HG03060 (cell line): Measurements from ENCODE around the gene IL17RD.
A peak's percentile ranks its signal among the peaks of the same experiment; 100 is the strongest.

Experiments
- ATAC-seq: cut with Tn5 transposase; IDR thresholded peaks from one replicate; pipeline ENCODE4 v1.9.1; 2021; ENCODE audit warnings: low read depth, moderate number of reproducible peaks; ENCODE audit not compliant: unreplicated experiment

Gene IL17RD

DNA sequence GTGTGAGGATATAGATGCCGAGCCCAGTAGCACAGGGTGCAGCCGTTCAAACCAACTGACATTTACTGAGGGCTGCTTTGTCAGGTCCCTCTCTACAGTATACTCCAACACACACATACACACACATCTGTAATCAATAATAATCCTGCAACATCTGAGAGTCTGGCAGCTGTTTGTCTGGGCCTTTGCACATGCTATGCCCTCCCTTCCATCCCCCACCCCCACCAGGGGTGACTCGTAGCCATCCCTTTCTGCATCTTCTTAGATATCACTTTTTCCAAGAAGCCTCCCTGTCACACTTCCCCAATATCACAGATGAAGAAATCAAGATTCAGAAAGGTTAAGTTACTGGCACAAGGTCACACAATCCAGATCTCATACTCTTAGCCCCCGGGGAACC, 91.0 kb downstream of the IL17RD start:
- ATAC-seq: no peak

DNA sequence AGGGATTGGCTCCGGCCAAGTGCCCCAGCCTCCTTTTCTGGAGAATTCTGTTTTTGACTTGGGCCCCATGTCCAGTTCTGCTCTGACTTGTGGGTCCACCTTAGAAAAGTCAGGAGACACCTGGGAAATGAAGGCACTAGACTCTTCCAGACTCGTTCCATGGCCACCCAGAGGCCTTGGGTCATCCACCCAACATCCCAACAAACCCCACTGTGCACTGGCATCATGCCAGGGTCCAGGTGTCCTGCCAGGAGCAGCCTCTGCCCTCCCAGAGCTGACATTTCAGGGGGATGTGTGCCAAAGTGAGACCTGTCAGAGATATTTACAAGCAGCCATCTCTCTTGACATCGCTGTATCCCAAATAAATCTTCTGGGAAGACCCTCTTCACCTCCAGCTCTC, 91.5 kb downstream of the IL17RD start:
- ATAC-seq: no peak

DNA sequence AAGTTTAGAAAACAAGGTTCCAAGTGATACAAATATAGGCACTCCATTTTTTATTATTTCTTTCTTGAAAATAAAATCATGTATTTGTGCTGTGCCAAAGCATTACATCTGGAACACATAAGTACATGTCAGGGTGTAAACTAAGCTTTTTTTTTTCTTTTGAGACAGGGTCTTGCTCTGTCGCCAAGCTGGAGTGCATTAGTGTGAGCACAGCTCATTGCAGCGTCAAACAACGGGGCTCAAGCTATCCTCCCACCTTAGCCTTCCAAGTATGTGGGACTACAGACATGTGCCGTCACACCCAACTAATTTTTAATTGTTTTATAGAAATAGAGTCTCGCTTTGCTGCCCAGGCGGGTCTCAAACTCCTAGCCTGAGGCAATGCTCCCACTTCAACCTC, 95.7 kb downstream of the IL17RD start:
- ATAC-seq: no peak

DNA sequence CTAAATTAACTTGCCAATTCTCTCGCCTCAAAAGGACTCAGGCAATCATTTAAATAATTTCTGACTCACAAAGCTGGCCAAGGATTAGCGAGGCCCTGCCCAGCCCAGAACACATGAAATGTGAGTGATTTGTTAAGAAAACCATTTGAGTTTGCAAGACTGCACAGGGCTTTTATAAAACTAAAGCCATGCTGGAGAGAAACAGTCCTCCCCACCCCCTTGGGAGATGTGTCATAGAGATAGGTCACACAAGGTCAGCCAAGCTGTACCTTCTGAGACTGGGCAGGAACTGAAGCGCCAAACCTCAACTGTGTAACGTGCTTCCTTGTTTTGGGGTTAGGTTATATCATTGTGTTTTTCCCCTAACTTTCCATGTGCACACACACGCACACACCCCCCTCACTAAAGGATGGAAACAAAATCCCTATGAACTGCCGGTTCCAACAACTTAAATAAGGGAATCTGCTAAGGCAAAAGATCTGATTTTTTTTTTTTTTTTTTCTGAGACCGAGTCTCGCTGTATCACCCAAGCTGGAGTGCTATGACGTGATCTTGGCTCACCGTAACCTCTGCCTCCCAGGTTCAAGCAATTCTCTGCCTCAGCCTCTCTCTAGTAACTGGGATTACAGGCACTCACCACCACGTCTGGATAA, 96.6 kb downstream of the IL17RD start:
- ATAC-seq: peak; percentile 98

DNA sequence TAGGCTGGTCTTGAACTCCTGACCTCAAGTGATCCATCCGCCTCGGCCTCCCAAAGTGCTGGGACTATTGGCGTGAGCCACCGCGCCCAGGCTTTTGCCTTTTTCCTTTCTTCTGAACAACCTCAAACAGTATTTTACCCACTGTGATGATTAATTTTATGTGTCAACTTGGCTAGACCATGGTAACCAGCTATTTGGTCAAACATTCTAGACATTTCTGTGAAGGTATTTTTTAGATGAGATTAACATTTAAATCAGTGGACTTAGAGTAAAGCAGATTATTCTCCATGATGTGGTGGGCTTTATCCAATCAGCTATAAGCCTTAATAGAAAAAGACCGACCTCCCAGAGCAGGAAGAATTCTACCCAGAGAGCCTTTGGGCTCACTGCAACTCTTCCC, 98.7 kb downstream of the IL17RD start:
- ATAC-seq: no peak

DNA sequence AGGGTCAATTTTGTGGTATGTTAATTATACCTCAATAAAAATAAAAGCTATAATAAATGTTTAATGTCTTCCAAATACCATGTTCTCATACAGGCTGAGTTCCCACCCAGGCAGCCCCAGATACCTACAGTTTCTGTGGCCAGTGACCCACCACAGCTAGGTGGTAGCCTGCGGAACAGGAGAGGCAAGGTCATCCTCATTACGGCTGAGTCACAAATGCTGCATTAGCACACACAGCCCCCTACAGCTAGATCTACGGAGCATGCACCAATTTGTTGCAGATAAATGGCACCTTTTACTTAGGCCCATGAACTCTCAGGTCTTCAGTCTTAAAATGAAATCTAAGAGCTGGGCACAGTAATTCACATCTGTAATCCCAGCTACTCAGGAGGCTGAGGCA, 99.6 kb downstream of the IL17RD start:
- no peak for ATAC-seq

DNA sequence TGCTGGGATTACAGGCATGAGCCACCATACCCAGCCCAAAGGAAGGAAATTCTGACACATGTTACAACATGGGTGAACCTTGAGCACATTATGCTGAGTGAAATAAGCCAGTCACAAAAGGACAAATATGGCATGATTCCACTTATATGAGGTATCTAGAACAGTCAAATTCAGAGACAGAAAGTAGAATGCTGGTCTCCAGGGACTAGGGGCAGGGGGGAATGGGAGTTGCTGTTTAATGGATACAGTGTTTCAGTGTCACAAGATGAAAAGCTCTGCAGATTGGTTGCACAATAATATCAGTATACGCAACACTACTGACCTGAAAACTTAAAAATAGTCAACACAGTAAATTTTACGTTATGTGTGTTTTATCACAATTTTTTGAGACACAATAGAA, 100.6 kb downstream of the IL17RD start:
- no peak for ATAC-seq

DNA sequence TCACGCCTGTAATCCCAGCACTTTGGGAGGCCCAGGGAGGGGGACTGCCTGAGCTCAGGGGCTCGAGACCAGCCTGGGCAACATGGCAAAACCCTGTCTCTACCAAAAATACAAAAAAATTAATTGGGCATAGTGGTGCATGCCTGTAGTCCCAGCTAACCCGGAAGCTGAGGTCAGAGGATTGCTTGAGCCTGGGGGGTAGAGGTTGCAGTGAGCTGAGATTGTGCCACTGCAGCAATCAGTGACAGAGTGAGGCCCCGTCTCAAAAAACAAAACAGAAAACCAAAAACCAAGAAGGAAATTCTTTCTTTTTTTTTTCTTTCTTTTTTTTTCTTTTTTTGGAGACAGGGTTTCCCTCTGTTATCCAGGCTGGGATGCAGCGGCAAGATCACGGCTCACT, 101.2 kb downstream of the IL17RD start:
- no peak for ATAC-seq

DNA sequence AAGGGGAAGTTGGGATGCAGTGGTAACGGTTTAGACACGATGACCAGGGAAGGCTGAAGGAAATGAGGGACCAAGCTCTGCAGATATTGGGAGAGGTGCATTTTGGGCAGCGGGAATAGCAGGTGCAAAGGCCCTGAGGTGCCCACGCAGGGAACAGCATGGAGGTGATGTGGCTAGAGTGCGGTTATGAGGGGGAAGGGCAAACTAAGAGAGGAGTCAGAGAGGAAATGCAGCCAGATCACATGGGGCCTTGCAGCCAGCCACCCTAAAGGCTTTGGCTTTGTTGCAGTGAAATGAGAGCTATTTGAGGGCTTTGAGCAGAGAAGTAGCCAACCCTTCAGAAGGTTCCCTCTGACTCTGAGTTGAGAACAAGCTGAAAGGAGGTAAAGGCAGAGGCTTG, 102.1 kb downstream of the IL17RD start:
- no peak for ATAC-seq

DNA sequence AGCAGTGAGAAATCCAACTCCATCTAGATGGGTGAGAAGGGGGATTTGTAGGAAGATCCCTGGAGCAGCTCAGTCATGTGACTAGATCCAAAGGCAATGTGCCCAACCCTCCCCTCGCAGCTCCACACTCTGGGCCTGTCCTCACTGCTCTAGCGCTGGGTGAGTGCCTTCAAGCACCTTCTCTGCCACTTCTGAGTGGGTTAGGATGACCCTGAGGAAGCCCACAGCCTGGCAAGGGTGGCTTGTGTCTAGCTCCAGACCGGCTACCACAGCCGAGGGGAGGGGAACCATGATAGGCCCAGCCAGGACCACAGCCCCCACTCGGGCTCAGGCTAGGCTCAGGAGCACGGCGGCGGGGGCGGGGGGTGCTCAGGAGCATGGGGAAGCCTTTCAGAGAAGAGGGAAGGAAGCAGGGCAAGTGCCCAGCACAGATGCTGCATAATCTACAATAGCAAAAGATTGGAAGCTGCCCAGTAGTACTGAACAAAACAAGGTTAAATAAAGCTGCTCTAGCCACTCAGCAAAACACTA, 103.0 kb downstream of the IL17RD start:
- no peak for ATAC-seq

DNA sequence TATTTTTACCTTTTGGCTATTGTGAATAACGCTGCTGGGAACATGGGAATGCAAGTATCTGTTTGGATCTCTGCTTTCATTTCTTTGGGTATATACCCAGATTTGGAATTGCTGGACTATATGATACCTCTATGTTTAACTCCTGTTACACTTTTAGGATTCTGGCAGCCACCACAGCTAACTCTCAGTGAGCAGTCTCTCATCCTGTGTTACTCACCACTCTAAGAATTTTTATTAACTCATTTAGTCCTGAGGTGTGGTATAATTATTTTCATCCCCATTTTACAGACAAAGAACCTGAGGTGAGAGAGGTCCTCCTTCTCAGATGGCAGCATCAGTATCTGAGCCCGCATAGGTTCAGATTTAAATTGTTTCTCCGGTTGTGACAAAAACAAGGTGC, 103.6 kb downstream of the IL17RD start:
- ATAC-seq: no peak

DNA sequence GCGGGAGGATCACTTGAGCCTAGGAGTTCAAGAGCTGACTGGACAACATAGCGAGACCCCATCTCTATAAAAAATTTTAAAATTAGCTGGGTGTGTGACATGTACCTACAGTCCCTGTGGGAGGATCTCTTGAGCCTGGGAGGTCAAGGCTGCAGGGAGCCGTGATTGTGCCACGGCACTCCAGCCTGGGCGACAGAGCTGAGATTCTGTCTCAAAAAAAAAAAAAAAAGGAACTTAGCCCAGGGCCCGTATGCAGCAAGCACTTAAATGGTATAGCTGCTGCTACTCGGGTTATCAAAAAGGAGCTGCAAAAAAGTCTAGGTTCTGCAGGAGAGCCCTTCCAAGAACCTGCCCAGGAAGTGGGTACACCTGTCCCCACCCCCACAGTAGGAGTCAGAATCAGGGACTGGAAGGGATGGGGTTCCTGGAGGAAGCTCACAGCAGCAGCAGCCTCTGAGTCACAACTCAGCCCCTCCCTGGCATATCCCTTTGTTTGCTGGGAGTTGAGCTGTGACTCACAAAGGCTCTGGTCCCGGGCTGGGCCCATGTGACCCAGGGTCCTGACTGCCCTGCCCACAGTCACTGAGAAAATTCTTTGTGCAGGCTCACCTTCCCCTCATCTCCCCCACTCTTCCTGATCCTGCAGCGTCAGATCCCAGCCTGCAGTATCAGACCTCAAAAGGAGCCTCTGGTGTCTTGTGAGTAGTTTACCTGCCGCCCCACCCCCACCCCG, 104.9 kb downstream of the IL17RD start, which contains the start of gene SPATA12:
SPATA12 (plus strand) TSS at position 576 of the 733 bp plus-strand sequence. CDS start 13,031 bp downstream, outside the sequence.
- ATAC-seq: no peak

DNA sequence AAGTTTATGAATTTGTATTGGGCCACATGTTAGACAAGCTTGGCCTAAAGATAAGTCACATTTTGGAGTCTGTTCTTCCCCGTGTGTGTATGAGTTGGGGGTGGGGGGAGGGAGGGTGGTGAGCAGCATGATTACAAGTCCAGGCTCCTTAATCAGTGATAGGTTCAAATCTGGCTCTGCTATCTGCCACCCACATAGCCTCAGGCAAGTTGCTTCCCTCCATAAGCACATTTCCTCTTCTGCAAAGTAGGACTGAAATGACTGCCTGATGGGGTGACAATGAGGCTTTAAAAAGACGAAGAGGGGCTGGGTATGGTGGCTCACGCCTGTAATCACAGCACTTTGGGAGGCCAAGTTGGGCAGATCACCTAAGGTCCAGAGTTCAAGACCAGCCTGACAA, 105.7 kb downstream of the IL17RD start:
- no peak for ATAC-seq

DNA sequence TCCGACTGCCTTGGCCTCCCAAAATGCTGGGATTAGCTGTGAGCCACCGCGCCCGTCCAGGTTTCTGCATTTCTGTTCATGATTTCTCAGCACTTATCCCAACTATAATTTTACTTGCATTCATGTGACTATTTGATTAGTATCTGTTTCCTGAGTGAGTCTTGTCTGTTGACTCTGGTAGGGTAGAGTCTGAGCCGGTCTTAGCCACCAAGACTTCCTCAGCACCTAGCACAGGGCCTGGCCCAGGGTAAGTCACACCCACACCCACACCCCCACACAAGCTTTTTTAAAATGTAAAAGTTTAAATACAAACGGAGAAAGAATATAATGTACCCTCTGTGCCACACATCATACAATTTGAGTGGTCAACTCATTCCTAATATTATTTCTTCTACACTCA, 107.8 kb downstream of the IL17RD start:
- no peak for ATAC-seq

DNA sequence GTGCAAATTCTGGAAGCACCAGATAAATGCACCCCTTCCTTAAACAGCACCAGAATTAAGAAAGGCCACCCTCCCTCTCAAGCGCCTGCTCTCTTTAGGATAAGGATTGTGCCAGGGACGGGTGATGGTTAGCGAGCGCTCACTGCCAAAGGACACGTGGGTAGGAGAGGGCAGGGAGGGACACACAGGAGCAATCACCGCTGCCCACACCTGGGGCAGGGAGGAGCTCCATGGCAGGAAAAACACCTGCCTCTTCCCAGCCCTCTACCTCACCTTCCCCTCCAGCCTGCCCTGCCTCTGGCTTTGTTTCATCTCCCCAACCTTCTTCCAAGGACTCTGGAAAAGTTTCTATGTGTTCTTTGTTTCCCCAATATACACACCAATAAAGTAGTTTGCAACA, 112.0 kb downstream of the IL17RD start:
- no peak for ATAC-seq

DNA sequence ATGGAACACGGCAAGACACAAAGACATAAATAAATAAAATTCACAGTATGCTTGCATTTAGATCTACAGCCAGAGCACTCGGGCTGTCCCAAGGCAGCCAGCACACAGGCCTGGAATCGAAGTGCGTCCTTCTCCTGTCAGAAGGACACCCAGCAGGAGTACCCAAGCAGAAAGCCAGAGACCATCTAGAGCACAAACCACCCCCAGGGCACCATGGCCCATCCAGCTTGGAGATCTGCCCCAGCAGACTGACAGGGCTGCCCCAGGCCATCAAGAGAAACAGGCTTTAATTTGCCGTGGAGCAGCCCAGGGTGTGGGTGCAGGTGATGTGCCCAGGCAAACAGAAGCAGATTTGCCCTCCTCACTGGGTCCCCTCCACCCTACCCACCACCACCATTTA, 112.5 kb downstream of the IL17RD start:
- ATAC-seq: no peak

DNA sequence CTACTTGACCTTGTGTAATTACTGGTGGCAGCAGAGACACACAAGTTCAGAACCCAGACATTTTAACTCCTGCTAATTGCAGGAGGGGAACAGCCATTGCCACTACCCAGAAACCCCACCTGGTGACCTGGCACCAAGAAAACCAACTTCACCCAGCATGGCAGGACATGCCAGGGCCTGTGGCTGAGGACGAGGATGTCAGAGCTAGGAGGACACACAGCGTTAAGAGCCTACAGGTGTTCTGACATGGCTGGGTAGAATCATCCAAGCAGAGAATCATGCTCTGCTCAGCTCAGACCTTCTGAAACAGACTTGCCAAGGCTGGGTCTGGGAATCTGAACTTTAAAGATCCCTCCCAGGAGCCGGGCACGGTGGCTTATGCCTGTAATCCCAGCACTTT, 116.4 kb downstream of the IL17RD start:
- ATAC-seq: no peak

DNA sequence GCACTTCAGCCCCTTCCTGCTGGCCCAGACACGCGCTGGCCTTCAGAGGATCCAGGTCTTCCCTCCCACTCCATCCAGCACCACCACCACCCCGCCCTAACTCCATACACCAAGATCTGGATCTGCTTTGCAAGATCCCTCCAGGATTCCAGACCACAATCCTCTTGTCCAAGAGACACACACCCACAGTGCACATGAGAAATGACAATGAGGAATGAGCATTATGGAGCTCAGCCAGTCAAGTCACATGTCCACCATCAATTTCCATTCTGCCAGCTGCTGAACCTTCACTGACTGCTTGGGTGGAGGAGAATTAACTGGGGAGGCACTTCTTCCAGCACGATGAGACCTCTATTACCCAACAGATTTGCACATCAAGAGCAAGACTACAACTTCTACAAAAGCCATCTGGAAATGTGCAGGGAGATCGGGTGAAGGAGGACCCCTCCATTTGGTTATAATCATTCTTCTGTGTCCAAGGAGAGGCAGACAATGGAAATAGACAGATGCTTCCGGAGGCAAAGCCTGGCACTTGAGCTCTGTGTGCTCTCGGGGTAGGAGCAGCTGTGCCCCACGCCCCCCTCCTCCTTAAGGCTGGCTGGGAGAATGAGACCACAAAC, 117.0 kb downstream of the IL17RD start:
- no peak for ATAC-seq

DNA sequence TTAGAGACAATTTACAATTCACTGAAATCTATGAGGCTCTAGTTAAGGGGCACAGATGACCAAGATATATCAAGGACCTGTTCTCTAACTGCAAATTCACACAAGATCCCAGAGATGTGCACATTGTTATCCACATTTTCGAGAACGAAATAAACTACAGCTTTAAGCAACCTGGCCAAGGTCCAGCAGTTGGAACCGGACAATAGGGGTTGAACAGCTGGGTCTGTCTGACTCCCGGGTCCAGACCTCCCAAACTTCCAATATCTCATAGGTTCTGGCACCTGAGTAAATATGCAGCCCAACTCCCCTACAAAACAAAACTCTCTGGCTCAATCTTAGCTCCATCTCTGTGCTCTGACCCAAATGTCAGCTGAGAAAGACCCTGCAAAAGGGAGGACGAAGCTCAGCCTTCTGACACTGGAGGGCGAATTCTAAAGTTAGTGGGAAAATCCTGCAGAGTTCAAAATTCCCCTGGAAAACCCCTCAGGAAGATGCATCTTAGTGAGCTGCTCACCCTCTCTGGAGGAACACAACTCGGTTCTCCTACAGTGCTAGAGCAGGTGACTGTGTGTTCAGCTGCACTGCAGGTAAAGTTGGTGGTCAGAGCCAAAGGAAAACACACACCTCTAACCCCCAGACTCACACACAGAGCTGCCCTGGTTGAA, 118.9 kb downstream of the IL17RD start:
- ATAC-seq: no peak

DNA sequence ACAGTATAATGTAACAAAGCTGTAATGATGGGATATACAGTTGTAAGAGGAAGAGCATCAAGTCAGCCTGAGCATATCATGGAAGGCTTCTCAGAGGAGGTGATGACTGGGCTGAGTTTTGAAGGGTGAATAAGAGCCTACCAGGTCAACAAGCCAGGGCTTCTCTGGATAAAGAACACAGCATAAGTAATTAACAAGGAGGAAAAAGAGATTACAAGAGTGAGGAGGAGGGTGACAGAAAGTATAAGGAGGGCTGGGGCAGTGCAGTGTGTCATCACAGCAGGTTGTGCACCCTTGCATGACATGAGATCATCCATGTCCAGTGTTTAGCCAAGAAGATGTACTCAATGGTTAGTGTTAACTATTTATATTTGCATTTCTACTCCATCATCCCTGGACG, 121.6 kb downstream of the IL17RD start:
- ATAC-seq: no peak

DNA sequence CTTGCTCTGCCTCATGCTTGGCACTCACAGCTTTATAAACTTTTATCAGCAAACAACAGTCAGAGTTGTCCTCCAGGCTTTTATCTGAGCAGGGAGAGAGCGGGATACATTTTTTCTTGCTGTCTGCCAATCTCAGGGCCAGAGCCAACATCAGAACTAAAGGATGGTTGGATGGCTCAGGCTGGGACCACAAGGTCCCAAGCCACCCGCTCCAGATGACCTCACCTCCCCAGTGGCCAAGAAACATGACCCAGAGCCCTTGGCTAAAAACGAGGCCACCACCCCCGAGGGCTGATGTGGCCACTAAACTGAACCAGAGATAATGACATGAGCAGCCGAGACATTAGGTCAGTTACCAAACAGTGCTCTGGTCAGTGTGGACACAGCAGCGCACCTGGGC, 123.5 kb downstream of the IL17RD start:
- no peak for ATAC-seq
